Right hindlimb (tissue), 1 donor: ENCODE results near the gene PRDM16.

Source experiments
- DNase-seq: peaks from one replicate; pipeline ENCODE4 v3.0.0-alpha.2; 2018

The PRDM16 gene

GRCh38 chr1:3111348-3112021 lies 42.5 kb downstream of the PRDM16 start:
- no peak for DNase-seq

GRCh38 chr1:3112526-3112925 lies 43.5 kb downstream of the PRDM16 start:
- no peak for DNase-seq

- no peak for DNase-seq
Measured at GRCh38 chr1:3113047-3113740, 44.2 kb downstream of the PRDM16 start.

GRCh38 chr1:3113741-3114056 lies 44.7 kb downstream of the PRDM16 start:
- no peak for DNase-seq

- DNase-seq = no peak
Measured at GRCh38 chr1:3114131-3114744, 45.2 kb downstream of the PRDM16 start.

- DNase-seq = no peak
Measured at GRCh38 chr1:3114846-3115245, 45.8 kb downstream of the PRDM16 start.

GRCh38 chr1:3115275-3116149 lies 46.5 kb downstream of the PRDM16 start:
- no peak for DNase-seq

- no peak for DNase-seq
Measured at GRCh38 chr1:3116150-3116510, 47.1 kb downstream of the PRDM16 start.

GRCh38 chr1:3116560-3116959 lies 47.6 kb downstream of the PRDM16 start:
- no peak for DNase-seq

- DNase-seq = no peak
Measured at GRCh38 chr1:3117879-3118278, 48.9 kb downstream of the PRDM16 start.

- DNase-seq = no peak
Measured at GRCh38 chr1:3119061-3119460, 50.1 kb downstream of the PRDM16 start.

- DNase-seq = no peak
Measured at GRCh38 chr1:3119725-3120124, 50.7 kb downstream of the PRDM16 start.

GRCh38 chr1:3120140-3120539 lies 51.1 kb downstream of the PRDM16 start:
- no peak for DNase-seq

GRCh38 chr1:3120994-3121393 lies 52.0 kb downstream of the PRDM16 start:
- no peak for DNase-seq

- no peak for DNase-seq
Measured at GRCh38 chr1:3121401-3122210, 52.6 kb downstream of the PRDM16 start.

GRCh38 chr1:3122311-3122710 lies 53.3 kb downstream of the PRDM16 start:
- DNase-seq = no peak

GRCh38 chr1:3124246-3124645 lies 55.2 kb downstream of the PRDM16 start:
- DNase-seq = no peak

GRCh38 chr1:3125078-3125477 lies 56.1 kb downstream of the PRDM16 start:
- DNase-seq = no peak

GRCh38 chr1:3125546-3126368 lies 56.8 kb downstream of the PRDM16 start:
- DNase-seq = no peak

GRCh38 chr1:3126756-3127678 lies 58.0 kb downstream of the PRDM16 start:
- peak; percentile 41 for DNase-seq

- no peak for DNase-seq
Measured at GRCh38 chr1:3127738-3128137, 58.7 kb downstream of the PRDM16 start.
